ENCODE data around the gene SLC25A31.

Gene SLC25A31

GRCh38 chr4:127809173-127809800 lies 79.1 kb downstream of the SLC25A31 start:
- Histone ChIP-seq H3K4me3 (ENCODE audit: low read length) (no peak overlapping the region), H3K36me3 (ENCODE audit: insufficient read depth, low read depth, low read length) (no peaks in the 10 kb centered on the region), H3K27me3 (ENCODE audit: insufficient read depth, low read length) (no peaks in the 10 kb centered on the region), H3K9me3 (ENCODE audit: insufficient read depth, low read depth, low read length) (no peaks in the 10 kb centered on the region), H3K4me1 (ENCODE audit: insufficient read depth, low read length) (no peaks in the 10 kb centered on the region), H3K27ac (ENCODE audit: low read length) (no peak overlapping the region), H3K9ac (ENCODE audit: low read depth, low read length) (no peak overlapping the region)

GRCh38 chr4:127810551-127810950 lies 80.4 kb downstream of the SLC25A31 start:
- Histone ChIP-seq H3K4me3 (ENCODE audit: low read length) (no peak overlapping the region), H3K9me3 (ENCODE audit: insufficient read depth, low read depth, low read length) (no peaks in the 10 kb centered on the region), H3K27ac (ENCODE audit: low read length) (no peak overlapping the region), H3K9ac (ENCODE audit: low read depth, low read length) (no peak overlapping the region), H3K36me3 (ENCODE audit: insufficient read depth, low read depth, low read length) (no peaks in the 10 kb centered on the region), H3K27me3 (ENCODE audit: insufficient read depth, low read length) (no peaks in the 10 kb centered on the region), H3K4me1 (ENCODE audit: insufficient read depth, low read length) (no peaks in the 10 kb centered on the region)

GRCh38 chr4:127822430-127822829 lies 92.2 kb downstream of the SLC25A31 start:
- no peaks in the 10 kb centered on the region for H3K27me3 ChIP-seq (ENCODE audit: insufficient read depth, low read length)
- no peaks in the 10 kb centered on the region for H3K36me3 ChIP-seq (ENCODE audit: insufficient read depth, low read depth, low read length)

More at GRCh38 chr4:127822430-127822829, 92.2 kb downstream of the SLC25A31 start:
- no peaks in the 10 kb centered on the region for H3K4me1 ChIP-seq (ENCODE audit: insufficient read depth, low read length)
- H3K4me3 ChIP-seq (ENCODE audit: low read length), result no peak overlapping the region
- H3K9me3 ChIP-seq (ENCODE audit: insufficient read depth, low read depth, low read length), result no peaks in the 10 kb centered on the region
- no peak overlapping the region for H3K27ac ChIP-seq (ENCODE audit: low read length)
- no peak overlapping the region for H3K9ac ChIP-seq (ENCODE audit: low read depth, low read length)
